HepG2 (cell line): ENCODE results near the gene IPO5. TPM values are rescaled to one million over a fixed set of nuclear protein-coding genes. Genes with fewer than 3 reads are reported as not detected.

ENCODE experiments used
- ATAC-seq: fragments of 200-7000 bp; cut with Tn5 transposase; 3 replicates; pipeline ENCODE4 v1.9.1; 2020; ENCODE audit warnings: mild to moderate bottlenecking, moderate library complexity
- BruUV-seq: library from RNA; stranded (reverse); fragments of 400-500 nt; replicated peaks from 2 replicates; lab custom pipeline; 2021; lab: Mats Ljungman, UMichigan
- CTCF ChIA-PET: fragments of 300-600 bp; formaldehyde crosslinking; extraction: SDS; loops from one replicate; lab custom pipeline; 2021; ENCODE audit warnings: low total read pairs, inconsistent platforms, low intra/inter-chr PET ratio; lab: Yijun Ruan, JAX
- POLR2A ChIA-PET: fragments of 350-600 bp; sonication (Branson Sonifier 250); formaldehyde crosslinking; loops from one replicate; lab custom pipeline; 2020; ENCODE audit warnings: antibody characterized with exemption, inconsistent platforms; lab: Yijun Ruan, JAX
- DNase-seq: peaks from one replicate; pipeline ENCODE4 v3.0.0-alpha.2; 2015; ENCODE audit warnings: low spot score
- FAIRE-seq: peaks from 3 replicates; lab custom pipeline; 2011; peaks lifted over from hg19 to GRCh38; lab: Jason Lieb, UNC
- H2AFZ ChIP-seq: one replicate; pipeline ENCODE4 v1.6.1; 2011; ENCODE audit warnings: low read length, inconsistent platforms
- H3K27ac ChIP-seq: fragments of 300-600 bp; 3 replicates; pipeline ENCODE4 v1.8.0; 2011; ENCODE audit warnings: mixed run types, mild to moderate bottlenecking, mixed read lengths, low read length, inconsistent platforms; ENCODE audit not compliant: insufficient read depth; ENCODE audit errors: extremely low read length
- H3K27me3 ChIP-seq, 2 experiments: fragments of 200-600 bp in 1 of 2; 2 replicates in 1 of 2; 3 replicates in 1 of 2; pipeline versions ENCODE4 v1.6.0 to v1.8.0; 2011; ENCODE audit warnings: low read length in 2 of 2, mild to moderate bottlenecking in 2 of 2, moderate library complexity in 2 of 2, inconsistent platforms in 1 of 2; ENCODE audit not compliant: insufficient read depth in 2 of 2, control insufficient read depth in 1 of 2
- H3K36me3 ChIP-seq, 2 experiments: fragments of 200-600 bp in 1 of 2; replicated peaks in 1 of 2; 2 replicates in 1 of 2; 3 replicates in 1 of 2; pipeline versions ENCODE4 v1.5.1 to v1.8.0; 2011; ENCODE audit warnings: low read length in 2 of 2, inconsistent platforms in 1 of 2; ENCODE audit not compliant: insufficient read depth in 2 of 2, control insufficient read depth in 1 of 2
- H3K4me1 ChIP-seq: 2 replicates; pipeline ENCODE4 v1.5.1; 2012; ENCODE audit warnings: low read length, inconsistent platforms; ENCODE audit not compliant: insufficient read depth
- H3K4me2 ChIP-seq: 2 replicates; pipeline ENCODE4 v1.6.0; 2011; ENCODE audit warnings: low read depth, low read length, inconsistent platforms
- H3K4me3 ChIP-seq, 3 experiments: fragments of 200-600 bp in 1 of 3; sonication (generic), shearing (Covaris generic) in 1 of 3; replicated peaks in 1 of 3; 2 replicates each; pipeline ENCODE4 v1.5.1; 2011 to 2016; ENCODE audit warnings: low read length in 3 of 3, inconsistent platforms in 2 of 3, low read depth in 2 of 3, mild to moderate bottlenecking in 2 of 3, control low read depth in 1 of 3, mixed read lengths in 1 of 3; ENCODE audit not compliant: insufficient read depth in 1 of 3
- H3K79me2 ChIP-seq: one replicate; pipeline ENCODE4 v1.6.1; 2011; ENCODE audit warnings: low read length, inconsistent platforms; ENCODE audit not compliant: insufficient read depth
- H3K9ac ChIP-seq: 2 replicates; pipeline ENCODE4 v1.6.0; 2011; ENCODE audit warnings: mild to moderate bottlenecking, low read depth, low read length, inconsistent platforms; ENCODE audit not compliant: insufficient read depth
- H3K9me3 ChIP-seq: 2 replicates; pipeline ENCODE4 v1.5.1; 2012; ENCODE audit warnings: mild to moderate bottlenecking, low read length
- H4K20me1 ChIP-seq: 2 replicates; pipeline ENCODE4 v1.6.0; 2011; ENCODE audit warnings: inconsistent platforms, mild to moderate bottlenecking, low read length, moderate library complexity; ENCODE audit not compliant: insufficient read depth
- ARHGAP35 ChIP-seq: sonication (generic); formaldehyde crosslinking; IDR thresholded peaks from 2 replicates; pipeline ENCODE4 v1.9.0; 2022; ENCODE audit warnings: mild to moderate bottlenecking, inconsistent platforms, moderate library complexity, missing genetic modification reagents, borderline replicate concordance
- NCOA1 ChIP-seq: sonication (generic); formaldehyde crosslinking; IDR thresholded peaks from 2 replicates; pipeline ENCODE4 v1.9.0; 2021; ENCODE audit warnings: missing genetic modification reagents
- SETDB1 ChIP-seq: sonication (generic); formaldehyde crosslinking; IDR thresholded peaks from 2 replicates; pipeline ENCODE4 v1.5.1; 2020; ENCODE audit warnings: missing genetic modification reagents, mild to moderate bottlenecking, borderline replicate concordance
- ZFP91 ChIP-seq: sonication (generic); formaldehyde crosslinking; IDR thresholded peaks from 2 replicates; pipeline ENCODE4 v1.9.0; 2022; ENCODE audit warnings: missing genetic modification reagents, mild to moderate bottlenecking, borderline replicate concordance
- ZNF496 ChIP-seq: sonication (generic); formaldehyde crosslinking; IDR thresholded peaks from 2 replicates; pipeline ENCODE4 v1.8.1; 2023; ENCODE audit warnings: mild to moderate bottlenecking, moderate library complexity, missing genetic modification reagents; ENCODE audit not compliant: insufficient replicate concordance
- ZNF558 ChIP-seq: sonication (generic); formaldehyde crosslinking; IDR thresholded peaks from 2 replicates; pipeline ENCODE4 v1.9.0; 2022; ENCODE audit warnings: mild to moderate bottlenecking, missing genetic modification reagents, borderline replicate concordance
- ZNF564 ChIP-seq: sonication (generic); formaldehyde crosslinking; IDR thresholded peaks from 2 replicates; pipeline ENCODE4 v1.8.1; 2023; ENCODE audit warnings: mild to moderate bottlenecking, missing genetic modification reagents
- in situ Hi-C: cut with HindIII; loops from 2 replicates; pipeline ENCODE4 v1.10.0; 2017; ENCODE audit warnings: low pct_unique_long_range_greater_than_20kb; ENCODE audit not compliant: extremely low pct_ligation_motif_present
- intact Hi-C: fragments of 100-400 bp; cut with micrococcal nuclease; formaldehyde crosslinking; loops from one replicate; pipeline ENCODE4 v1.10.0; 2022; ENCODE audit not compliant: unreplicated experiment
- polyA plus RNA-seq, 8 experiments: library from polyadenylated mRNA; depleted of rRNA in 3 of 8; stranded (reverse) in 7 of 8; unstranded in 1 of 8; fragments of >200 nt; fragmentation: Illumina TruSeq in 4 of 8; extraction: Trizol in 4 of 8; gene quantifications; 2 replicates each; pipeline versions ENCODE4 v1.2.1 to v1.2.3, GENCODE V29; 2011 to 2016; ENCODE audit warnings: low read depth in 4 of 8, missing spikeins in 1 of 8, mixed read lengths in 1 of 8; ENCODE audit not compliant: insufficient read depth in 1 of 8
- total RNA-seq, 5 experiments: library from RNA; depleted of rRNA; stranded (reverse); fragments of >200 nt; fragmentation: Illumina TruSeq; extraction: Trizol; gene quantifications; 2 replicates each; pipeline ENCODE4 v1.2.3, GENCODE V29; 2016; ENCODE audit warnings: low read depth in 1 of 5
- TF ChIP-seq, protein P1 (sequence below): sonication (generic); formaldehyde crosslinking; IDR thresholded peaks from 2 replicates; pipeline ENCODE4 v1.5.0; 2020; ENCODE audit warnings: missing genetic modification reagents

The IPO5 gene
- total and polyA plus RNA-seq, 2 of the 13 experiments (the other 11 are each of a cell fraction or from before 2014, with no cell fraction given), result 155 to 242 TPM

- TF ChIP-seq ZFP91 (CRISPR knock-in tag), result no peak
Measured at GRCh38 chr13:97962887-97963286, 9.4 kb downstream of the IPO5 start (continued).

DNA sequence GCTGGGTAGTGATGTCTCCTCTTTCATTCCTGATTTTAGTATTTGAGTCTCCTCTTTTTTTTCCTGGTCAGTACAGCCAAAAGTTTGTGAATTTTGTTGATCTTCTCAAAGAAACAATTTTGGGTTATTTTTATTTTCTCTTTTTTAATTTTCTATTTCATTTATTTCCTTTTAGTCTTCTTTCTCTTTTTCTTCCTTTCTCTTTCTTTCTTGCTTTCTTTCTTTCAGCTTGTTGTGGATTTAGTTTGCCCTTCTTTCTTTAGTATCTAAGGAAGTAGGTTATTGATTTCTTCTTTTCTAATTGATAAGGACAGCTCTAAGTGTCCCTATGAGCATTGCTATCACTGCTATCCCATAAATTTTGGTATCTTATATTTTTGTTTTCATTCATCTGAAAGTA, 13.8 kb downstream of the IPO5 start:
- Histone ChIP-seq H2AFZ (no peak overlapping the region), H3K4me1 (no peaks in the 10 kb centered on the region), H3K4me2 (no peak overlapping the region), H3K9me3 (no peaks in the 10 kb centered on the region), H3K9ac (no peak overlapping the region), H3K4me3 (no peak overlapping the region), H4K20me1 (no peaks in the 10 kb centered on the region), H3K27me3 (no peaks in the 10 kb centered on the region), H3K36me3 (no peaks in the 10 kb centered on the region), H3K27ac (no peak overlapping the region), H3K79me2 (no peaks in the 10 kb centered on the region)
- TF ChIP-seq ZNF558 (CRISPR knock-in tag), result no peak
- TF ChIP-seq ZNF564 (CRISPR knock-in tag), result no peak
- TF ChIP-seq SETDB1 (CRISPR knock-in tag), result no peak
- no peak for TF ChIP-seq ARHGAP35 (CRISPR knock-in tag)
- TF ChIP-seq, protein P1, sequence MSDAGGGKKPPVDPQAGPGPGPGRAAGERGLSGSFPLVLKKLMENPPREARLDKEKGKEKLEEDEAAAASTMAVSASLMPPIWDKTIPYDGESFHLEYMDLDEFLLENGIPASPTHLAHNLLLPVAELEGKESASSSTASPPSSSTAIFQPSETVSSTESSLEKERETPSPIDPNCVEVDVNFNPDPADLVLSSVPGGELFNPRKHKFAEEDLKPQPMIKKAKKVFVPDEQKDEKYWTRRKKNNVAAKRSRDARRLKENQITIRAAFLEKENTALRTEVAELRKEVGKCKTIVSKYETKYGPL, result no peak
- TF ChIP-seq ZNF496, result no peak
- no peak for TF ChIP-seq NCOA1 (CRISPR knock-in tag)
- in situ Hi-C loops (no loop called here), intact Hi-C loops (no loop called here)
- no TSS peak for BruUV-seq
- DNase-seq (no peak), FAIRE-seq (no peak), ATAC-seq (no peak)
- POLR2A ChIA-PET, result no interaction called here
- CTCF ChIA-PET, result no interaction called here
